Skeletal muscle cell (primary cell): ENCODE data around the gene ROBO1.

ENCODE experiments used
- DNase-seq: peaks from one replicate; pipeline ENCODE4 v3.0.0-alpha.2; 2010; ENCODE audit warnings: low read depth
- H3K4me3 ChIP-seq: 2 replicates; pipeline ENCODE4 v1.5.1; 2011; ENCODE audit warnings: low read depth, mild to moderate bottlenecking, control low read depth, low read length, moderate library complexity

ROBO1 gene

DNA sequence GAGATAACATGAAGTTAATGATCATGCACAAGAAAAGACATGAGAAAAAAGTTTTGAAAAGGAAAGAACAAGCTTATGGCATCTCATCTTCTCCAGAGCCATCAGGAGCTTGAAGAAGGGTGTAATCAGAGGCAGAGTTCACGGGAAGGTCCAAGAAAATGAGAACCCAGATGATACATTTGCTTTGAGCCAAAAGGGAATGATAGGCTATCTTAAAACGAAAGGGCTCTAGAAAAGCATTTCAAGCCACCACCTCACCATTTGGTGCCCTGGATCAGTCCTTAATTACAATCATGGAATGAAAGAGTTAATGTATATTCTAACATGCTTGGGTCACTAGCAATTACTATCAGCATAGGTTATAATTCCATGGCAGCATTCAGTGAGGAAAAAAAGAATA, 781.8 kb downstream of the ROBO1 start:
- H3K4me3 ChIP-seq, result no peak overlapping the region
- DNase-seq, result no peak

GRCh38 chr3:78979028-78979427, 788.8 kb downstream of the ROBO1 start:
- DNase-seq, result no peak
- no peak overlapping the region for H3K4me3 ChIP-seq

DNA sequence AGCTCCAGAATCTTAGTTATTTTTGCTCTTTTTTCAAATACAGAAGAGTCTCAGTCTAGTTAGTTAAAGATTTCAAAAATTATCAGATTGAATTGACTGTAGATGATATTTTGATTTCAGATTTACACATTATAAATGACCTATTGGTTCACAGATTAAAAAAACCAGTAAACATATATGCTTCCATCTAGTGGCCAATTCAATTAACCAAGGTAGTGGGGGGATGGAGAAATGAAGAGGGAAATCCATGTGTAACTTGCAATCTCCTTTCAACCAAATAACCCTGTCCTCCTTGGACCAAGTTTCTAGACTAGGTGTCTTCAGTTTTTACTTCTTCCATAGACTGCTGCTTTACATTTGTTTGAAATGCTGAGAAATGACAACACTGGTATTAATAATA, 789.8 kb downstream of the ROBO1 start:
- H3K4me3 ChIP-seq, result no peak overlapping the region
- DNase-seq, result no peak

- no peak for DNase-seq
- no peak overlapping the region for H3K4me3 ChIP-seq
Measured at GRCh38 chr3:78977073-78977472, 790.7 kb downstream of the ROBO1 start.

GRCh38 chr3:78976200-78976599, 791.6 kb downstream of the ROBO1 start:
- no peak overlapping the region for H3K4me3 ChIP-seq
- no peak for DNase-seq

- no peak overlapping the region for H3K4me3 ChIP-seq
- DNase-seq, result peak; percentile 56
Measured at GRCh38 chr3:78974181-78974790, 793.5 kb downstream of the ROBO1 start.

DNA sequence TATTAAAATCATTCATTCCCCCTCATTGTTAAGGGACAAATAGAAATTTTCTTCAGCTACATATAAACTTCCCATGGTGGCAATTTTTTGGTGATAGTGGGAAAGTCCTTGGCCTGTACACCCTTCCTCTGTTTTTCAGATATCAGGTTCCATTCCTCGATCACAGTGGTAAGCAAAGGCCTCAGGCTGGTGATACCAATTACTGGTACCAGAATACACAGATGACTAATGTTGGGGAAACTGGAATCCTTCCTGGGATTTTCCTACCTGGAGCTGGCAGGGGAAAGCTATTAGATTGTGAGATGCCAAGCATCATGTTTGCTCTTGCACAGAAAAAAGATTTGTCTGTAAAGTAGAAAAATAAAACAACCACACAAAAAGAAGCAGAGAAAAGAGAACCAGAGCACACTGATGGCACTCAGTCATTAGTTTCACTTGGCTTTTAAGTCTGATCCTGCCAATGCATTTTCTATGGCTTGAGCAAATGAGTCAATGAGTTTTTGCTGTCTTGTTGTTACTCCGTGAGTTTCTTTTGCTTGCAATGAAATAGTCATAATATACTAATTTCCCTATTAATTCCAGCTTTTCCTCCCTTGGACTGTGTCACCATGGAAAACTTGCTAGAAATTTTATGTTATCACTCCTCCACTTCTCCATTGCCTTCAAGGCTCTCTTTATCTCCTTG, 795.0 kb downstream of the ROBO1 start:
- H3K4me3 ChIP-seq, result no peak overlapping the region
- DNase-seq, result no peak

DNA sequence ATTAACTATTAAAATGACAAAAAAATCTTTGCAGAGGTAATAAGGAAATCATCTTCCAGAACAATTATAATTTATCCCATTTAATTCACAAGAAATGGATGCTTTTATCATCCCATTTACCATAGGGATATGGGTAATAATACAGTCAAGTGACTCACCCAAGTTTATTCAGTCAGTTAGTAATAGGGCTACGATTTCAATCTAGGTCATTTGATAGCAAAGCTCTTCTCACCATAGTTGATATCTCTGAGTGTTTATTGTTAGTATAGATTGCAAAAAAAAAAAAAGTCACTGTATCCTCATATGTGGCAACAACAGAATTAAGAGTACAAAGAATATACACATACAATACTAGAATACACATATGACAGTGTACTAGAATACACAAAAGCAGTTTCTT, 797.1 kb downstream of the ROBO1 start:
- no peak overlapping the region for H3K4me3 ChIP-seq
- DNase-seq, result no peak

DNA sequence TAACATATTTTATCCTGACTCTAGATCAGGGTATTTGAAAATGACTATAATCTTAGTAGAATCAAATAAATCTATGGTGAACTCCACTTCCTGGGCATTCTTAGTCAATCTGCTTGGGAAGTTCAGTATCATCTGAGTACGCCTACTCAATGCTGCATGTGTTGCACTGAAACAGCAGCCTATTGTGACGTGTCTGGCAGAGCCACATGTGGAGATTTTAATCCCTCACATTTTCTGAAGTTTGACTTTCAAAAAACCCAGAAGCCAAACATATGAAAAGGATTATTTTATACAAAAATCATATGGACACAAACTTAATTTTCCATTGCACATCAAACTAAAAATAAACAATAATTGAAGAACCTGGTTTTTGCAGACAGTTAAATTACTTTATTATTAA, 798.3 kb downstream of the ROBO1 start:
- no peak overlapping the region for H3K4me3 ChIP-seq
- peak; percentile 50 for DNase-seq

DNA sequence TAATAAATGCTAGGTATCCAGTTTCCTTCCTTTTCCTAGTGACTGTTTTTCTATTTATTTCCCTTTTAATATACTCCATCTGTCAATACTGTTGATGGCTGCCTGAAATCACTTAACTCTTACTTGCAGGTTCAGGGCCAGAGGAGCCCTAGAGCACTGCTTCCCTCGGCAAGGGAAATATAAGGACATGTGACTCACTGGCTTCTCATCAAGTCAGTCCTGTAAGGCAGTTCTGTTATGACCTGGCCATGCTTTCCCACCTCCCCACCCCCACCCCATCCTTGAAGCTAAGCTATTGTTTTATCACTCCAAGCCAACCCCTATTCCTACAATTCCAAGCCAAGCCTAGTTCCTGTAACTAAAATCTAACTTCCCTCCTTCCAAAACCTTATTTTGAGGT, 800.7 kb downstream of the ROBO1 start:
- DNase-seq, result no peak
- no peak overlapping the region for H3K4me3 ChIP-seq

DNA sequence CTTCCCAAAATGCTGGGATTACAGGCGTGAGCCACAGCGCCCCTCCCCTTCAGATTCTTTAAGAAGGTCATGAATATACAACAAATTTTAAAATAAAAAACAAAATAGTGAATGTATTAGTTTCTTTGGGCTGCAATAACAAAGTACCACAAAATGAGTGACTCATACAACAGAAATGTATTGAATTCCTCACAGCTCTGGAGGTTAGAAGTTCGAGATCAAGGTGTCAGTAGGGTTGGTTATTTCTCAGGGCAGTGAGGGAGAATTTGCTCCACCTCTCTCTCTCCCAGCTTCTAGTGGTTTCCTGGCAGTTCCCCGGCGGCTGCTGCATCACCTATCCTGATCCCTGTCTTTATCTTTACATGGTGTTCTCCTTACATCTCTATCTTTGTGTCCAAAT, 804.0 kb downstream of the ROBO1 start:
- no peak for DNase-seq

DNA sequence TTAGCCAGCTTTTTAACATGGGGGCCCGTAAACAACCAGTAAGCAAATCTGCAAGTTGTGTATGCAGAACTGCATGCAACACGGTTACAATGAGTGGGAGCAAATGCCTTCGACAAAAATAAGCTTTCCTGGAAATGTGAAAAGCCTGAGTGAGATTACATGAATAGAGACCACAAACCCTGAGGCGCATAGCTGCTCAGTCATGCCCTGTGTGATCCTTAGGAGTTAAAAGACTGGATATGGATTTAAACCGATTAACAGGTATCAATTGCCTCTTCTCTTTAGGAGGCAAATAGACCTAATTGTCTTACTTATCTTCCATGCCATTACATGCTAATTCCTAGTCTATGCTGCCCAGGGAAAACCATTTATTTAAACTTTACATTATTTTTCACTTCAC, 810.3 kb downstream of the ROBO1 start:
- no peak for DNase-seq
- no peak overlapping the region for H3K4me3 ChIP-seq

More for the DNA sequence above, 804.0 kb downstream of the ROBO1 start:
- no peak overlapping the region for H3K4me3 ChIP-seq

GRCh38 chr3:78951342-78951945, 816.4 kb downstream of the ROBO1 start:
- DNase-seq, result peak; percentile 13
- no peak overlapping the region for H3K4me3 ChIP-seq

DNA sequence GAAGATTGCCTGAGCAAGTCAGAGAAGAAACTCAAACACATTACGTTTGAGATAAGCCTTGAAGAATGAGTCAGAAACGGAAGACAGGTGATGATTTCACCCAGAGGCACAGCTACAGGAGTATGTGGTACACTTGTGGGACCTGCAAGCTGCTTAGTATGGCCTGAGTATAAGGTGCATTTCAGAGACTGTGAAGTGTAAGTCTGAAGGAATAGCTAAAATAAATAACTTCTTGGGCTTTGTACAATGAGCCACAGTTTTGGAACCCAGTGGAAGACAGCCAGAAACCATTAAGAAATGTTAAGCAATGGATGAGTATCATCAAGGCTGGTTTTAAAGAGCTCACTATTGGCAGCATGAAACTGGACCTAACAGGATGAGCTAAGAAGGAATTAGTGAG, 826.2 kb downstream of the ROBO1 start:
- H3K4me3 ChIP-seq, result no peak overlapping the region
- peak; percentile 86 for DNase-seq

GRCh38 chr3:78940626-78941025, 827.2 kb downstream of the ROBO1 start:
- DNase-seq, result no peak
- H3K4me3 ChIP-seq, result no peak overlapping the region

- no peak for DNase-seq
- H3K4me3 ChIP-seq, result no peak overlapping the region
Measured at GRCh38 chr3:78940128-78940527, 827.7 kb downstream of the ROBO1 start.

DNA sequence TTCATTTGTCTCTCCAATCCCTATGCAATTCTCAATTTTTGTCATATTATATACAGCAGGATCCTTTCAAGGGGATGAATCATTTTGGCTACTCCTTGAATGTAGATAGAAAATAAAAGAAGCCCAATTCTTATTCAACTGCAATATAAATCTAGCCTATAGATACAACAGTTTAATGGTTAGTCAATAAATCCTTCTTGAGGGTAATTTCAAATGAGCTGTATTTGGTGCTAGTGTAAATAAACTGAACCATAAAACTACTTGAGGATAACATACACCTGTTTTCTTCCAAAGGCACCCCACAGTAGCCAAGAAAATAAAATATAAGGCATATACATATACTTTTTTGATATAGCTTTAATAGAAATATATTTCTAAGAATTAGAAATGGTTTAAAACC, 830.3 kb downstream of the ROBO1 start:
- DNase-seq, result no peak
- no peak overlapping the region for H3K4me3 ChIP-seq

DNA sequence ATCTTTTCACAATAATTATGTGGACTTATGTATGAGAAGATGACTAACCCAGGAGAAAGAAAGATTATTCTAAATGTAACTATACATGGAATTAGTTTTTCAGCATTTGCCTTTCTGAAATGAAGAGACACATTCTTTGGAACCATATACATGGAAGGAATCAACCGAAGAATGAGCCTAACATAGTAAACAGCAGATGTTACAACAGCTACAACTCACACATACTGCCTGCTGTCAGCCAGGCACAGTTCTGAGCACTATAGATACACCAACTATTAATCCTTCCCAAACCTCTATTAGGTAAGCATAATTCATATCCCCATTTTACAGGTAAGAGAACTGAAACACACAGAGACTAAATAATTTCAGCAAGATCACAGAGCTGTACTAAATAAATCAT, 840.0 kb downstream of the ROBO1 start:
- no peak overlapping the region for H3K4me3 ChIP-seq
- no peak for DNase-seq

- H3K4me3 ChIP-seq, result no peak overlapping the region
- no peak for DNase-seq
Measured at GRCh38 chr3:78926523-78926922, 841.3 kb downstream of the ROBO1 start.

DNA sequence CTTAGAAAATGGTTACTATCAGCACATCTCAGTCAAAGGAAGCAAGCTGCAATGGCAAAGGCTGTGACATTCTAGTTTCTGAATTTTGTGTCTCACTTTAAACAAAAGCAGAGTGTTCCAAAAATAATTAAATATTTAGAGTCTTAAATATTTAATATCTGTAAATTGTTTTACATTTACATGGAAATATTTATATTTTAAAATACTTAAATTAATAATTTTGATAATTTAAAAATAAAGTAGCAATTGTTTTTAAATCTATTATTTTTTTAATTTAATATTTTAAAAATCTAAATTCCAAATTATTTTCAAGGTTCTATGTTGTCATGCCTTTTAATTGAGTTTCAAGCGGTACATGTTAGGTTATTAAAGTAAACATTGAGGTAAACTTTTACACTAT, 843.1 kb downstream of the ROBO1 start:
- H3K4me3 ChIP-seq, result no peak overlapping the region
- DNase-seq, result no peak
